Stimulated activated CD4-positive, alpha-beta T cell treated with anti-CD3 and anti-CD28 coated beads, TNF-alpha, amount 100 ng/mL, for 1 hour (primary cell): ENCODE data around the gene DEFB108B.
"Not testable (repeated sequence)": the region's sequence is repeated elsewhere in the genome, so short reads cannot be mapped to it uniquely, and the experiment has no call there.

ENCODE experiments used
- DNase-seq, 3 donors: peaks; one replicate each; pipeline ENCODE4 v3.0.0-alpha.2; 2020; ENCODE audit warnings: low read depth in 3 of 3, low spot score in 1 of 3

The DEFB108B gene

GRCh38 chr11:71832811-71833210 is at the start of gene DEFB108B:
DEFB108B (plus strand) TSS chr11:71833200; CDS start chr11:71833200, 0 bp downstream.
- DNase-seq, result not testable (repeated sequence)

- DNase-seq, result not testable (repeated sequence)
Measured at GRCh38 chr11:71786114-71786847, 46.7 kb upstream of the DEFB108B start.

GRCh38 chr11:71786848-71787097 is 46.2 kb upstream of the DEFB108B start:
- DNase-seq, result peak; percentile 95 to 98 (median 98)

GRCh38 chr11:71787098-71787823 is 45.7 kb upstream of the DEFB108B start:
- DNase-seq, result peak; percentile 77 to 88 (median 79)

GRCh38 chr11:71787824-71788454 is 45.1 kb upstream of the DEFB108B start:
- DNase-seq, result peak in 1 of 3 donors; percentile 14

GRCh38 chr11:71789444-71790196 is 43.4 kb upstream of the DEFB108B start:
- not testable (repeated sequence) for DNase-seq

- not testable (repeated sequence) for DNase-seq
Measured at GRCh38 chr11:71791111-71791510, 41.9 kb upstream of the DEFB108B start.

- peak in 2 of 3 donors; percentile 23 to 30 for DNase-seq
Measured at GRCh38 chr11:71792621-71793235, 40.3 kb upstream of the DEFB108B start.

- DNase-seq, result not testable (repeated sequence)
Measured at GRCh38 chr11:71794386-71795040, 38.5 kb upstream of the DEFB108B start.

- not testable (repeated sequence) for DNase-seq
Measured at GRCh38 chr11:71795236-71795635, 37.8 kb upstream of the DEFB108B start.

- DNase-seq, result not testable (repeated sequence)
Measured at GRCh38 chr11:71796016-71796415, 37.0 kb upstream of the DEFB108B start.

GRCh38 chr11:71796781-71797180 is 36.2 kb upstream of the DEFB108B start:
- not testable (repeated sequence) for DNase-seq

GRCh38 chr11:71799556-71800128 is 33.4 kb upstream of the DEFB108B start:
- DNase-seq, result not testable (repeated sequence)

GRCh38 chr11:71800335-71800953 is 32.6 kb upstream of the DEFB108B start:
- peak; percentile 61 to 78 (median 65) for DNase-seq

- not testable (repeated sequence) for DNase-seq
Measured at GRCh38 chr11:71801026-71801425, 32.0 kb upstream of the DEFB108B start.

GRCh38 chr11:71802874-71803273 is 30.1 kb upstream of the DEFB108B start:
- not testable (repeated sequence) for DNase-seq

GRCh38 chr11:71804158-71804947 is 28.6 kb upstream of the DEFB108B start:
- DNase-seq, result not testable (repeated sequence)

- not testable (repeated sequence) for DNase-seq
Measured at GRCh38 chr11:71812529-71812928, 20.5 kb upstream of the DEFB108B start.
